ENCODE measurements around the gene COQ10B. TPM values are rescaled to one million over a fixed set of nuclear protein-coding genes. Genes with fewer than 3 reads are reported as not detected.

Gene COQ10B
- total RNA-seq, 1 donor from 2014 or later: 28.5 TPM

- Histone ChIP-seq H3K4me1 (peaks cover 26% of the 10 kb centered on the region), H3K27me3 (no peaks in the 10 kb centered on the region), H3K9me3 (no peaks in the 10 kb centered on the region), H3K27ac (peak overlapping the region; percentile 99), H3K4me3 (peak overlapping the region; percentile 76 to 90), H3K36me3 (no peaks in the 10 kb centered on the region)
- TF ChIP-seq POLR2AphosphoS5 (IDR thresholded peaks at IDR 0.05; ENCODE audit: insufficient read depth in 1 of 2, low read depth in 1 of 2) (no peak), POLR2A (IDR thresholded peaks at IDR 0.05) (no peak), CTCF (IDR thresholded peaks at IDR 0.05) (no peak)
- DNase-seq (ENCODE audit: extremely low spot score in 2 of 2): no peak
- intact Hi-C loops (cut with DNase I): loop anchor here (5.0 kb wide), 1 partner anchor 50 kb away; the partner anchor contains the start of gene HSPE1
Measured at GRCh38 chr2:197452754-197453122, 614 bp upstream of the COQ10B start.

- H3K9me3 ChIP-seq: no peaks in the 10 kb centered on the region
- no peak for DNase-seq (ENCODE audit: extremely low spot score in 2 of 2)
- no peaks in the 10 kb centered on the region for H3K27me3 ChIP-seq
- peak in 1 of 2 donors; percentile 48 for TF ChIP-seq POLR2A (IDR thresholded peaks at IDR 0.05)
- TF ChIP-seq POLR2AphosphoS5 (IDR thresholded peaks at IDR 0.05; ENCODE audit: insufficient read depth in 1 of 2, low read depth in 1 of 2): peak in 1 of 2 donors; percentile 13
- no peak for TF ChIP-seq CTCF (IDR thresholded peaks at IDR 0.05)
- peak overlapping the region; percentile 76 to 90 for H3K4me3 ChIP-seq
- intact Hi-C loops (cut with DNase I): loop anchor here (5.0 kb wide), 1 partner anchor 48 kb away; the partner anchor contains the start of gene HSPE1
- peak overlapping the region; percentile 99 for H3K27ac ChIP-seq
- H3K36me3 ChIP-seq: no peaks in the 10 kb centered on the region
- H3K4me1 ChIP-seq: peaks cover 31% of the 10 kb centered on the region
Measured at GRCh38 chr2:197453914-197454398, 604 bp downstream of the COQ10B start.

- Histone ChIP-seq H3K4me1 (peaks cover 36% of the 10 kb centered on the region), H3K27ac (peak overlapping the region; percentile 99), H3K27me3 (no peaks in the 10 kb centered on the region), H3K9me3 (no peaks in the 10 kb centered on the region), H3K36me3 (no peaks in the 10 kb centered on the region), H3K4me3 (peak overlapping the region; percentile 76 to 90)
- no peak for DNase-seq (ENCODE audit: extremely low spot score in 2 of 2)
- intact Hi-C loops (cut with DNase I): loop anchor here (5.0 kb wide), 1 partner anchor 47 kb away; the partner anchor contains the start of gene HSPE1
- no peak for TF ChIP-seq CTCF (IDR thresholded peaks at IDR 0.05)
- no peak for TF ChIP-seq POLR2A (IDR thresholded peaks at IDR 0.05)
- no peak for TF ChIP-seq POLR2AphosphoS5 (IDR thresholded peaks at IDR 0.05; ENCODE audit: insufficient read depth in 1 of 2, low read depth in 1 of 2)
Measured at GRCh38 chr2:197454923-197455322, 1.6 kb downstream of the COQ10B start.

GRCh38 chr2:197455428-197455827 is 2.1 kb downstream of the COQ10B start:
- intact Hi-C loops (cut with DNase I): no loop called here
- H3K4me1 ChIP-seq: peaks cover 36% of the 10 kb centered on the region
- H3K36me3 ChIP-seq: peaks cover 0 to 4% of the 10 kb centered on the region in 2 donors
- no peak overlapping the region for H3K4me3 ChIP-seq
- no peaks in the 10 kb centered on the region for H3K27me3 ChIP-seq
- no peak for DNase-seq (ENCODE audit: extremely low spot score in 2 of 2)
- no peak overlapping the region for H3K27ac ChIP-seq
- H3K9me3 ChIP-seq: no peaks in the 10 kb centered on the region
- TF ChIP-seq POLR2A (IDR thresholded peaks at IDR 0.05) (no peak), CTCF (IDR thresholded peaks at IDR 0.05) (no peak), POLR2AphosphoS5 (IDR thresholded peaks at IDR 0.05; ENCODE audit: insufficient read depth in 1 of 2, low read depth in 1 of 2) (no peak)

- Histone ChIP-seq H3K4me3 (no peak overlapping the region), H3K36me3 (peaks cover 0 to 36% of the 10 kb centered on the region in 2 donors), H3K27ac (no peak overlapping the region), H3K9me3 (no peaks in the 10 kb centered on the region), H3K4me1 (peaks cover 19% of the 10 kb centered on the region), H3K27me3 (no peaks in the 10 kb centered on the region)
- DNase-seq (ENCODE audit: extremely low spot score in 2 of 2): no peak
- intact Hi-C loops (cut with DNase I): no loop called here
- no peak for TF ChIP-seq POLR2AphosphoS5 (IDR thresholded peaks at IDR 0.05; ENCODE audit: insufficient read depth in 1 of 2, low read depth in 1 of 2)
- TF ChIP-seq CTCF (IDR thresholded peaks at IDR 0.05): no peak
- TF ChIP-seq POLR2A (IDR thresholded peaks at IDR 0.05): no peak
Measured at GRCh38 chr2:197460649-197461048, 7.3 kb downstream of the COQ10B start.
